ENCODE data around the gene CLASP1. TPM values are rescaled to one million over a fixed set of nuclear protein-coding genes. Genes with fewer than 3 reads are reported as not detected.
A peak's percentile ranks its signal among the peaks of the same experiment; 100 is the strongest.
"Not testable (repeated sequence)": the region's sequence is repeated elsewhere in the genome, so short reads cannot be mapped to it uniquely, and the experiment has no call there.

Gene CLASP1
- total RNA-seq, 1 experiment from 2014 or later, result 36.6 TPM

DNA sequence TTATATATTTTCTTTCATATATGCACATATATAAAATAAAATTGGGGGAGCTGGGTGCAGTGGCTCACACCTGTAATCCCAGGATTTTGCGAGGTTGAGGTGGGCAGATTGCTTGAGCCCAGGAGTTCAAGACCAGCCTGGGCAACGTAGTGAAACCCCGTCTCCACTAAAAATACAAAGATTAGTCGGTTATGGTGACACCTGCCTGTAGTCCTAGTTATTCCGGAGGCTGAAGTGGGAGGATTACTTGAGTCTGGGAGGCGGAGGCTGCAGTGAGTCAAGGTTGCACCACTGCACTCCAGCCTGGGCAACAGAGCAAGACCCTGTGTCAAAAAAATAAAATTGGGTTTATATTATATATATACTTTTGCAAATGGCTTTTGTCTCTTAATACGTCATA is 324.7 kb downstream of the CLASP1 start:
- no peak for DNase-seq (ENCODE audit: low spot score)

GRCh38 chr2:121321476-121321875 is 327.8 kb downstream of the CLASP1 start:
- DNase-seq (ENCODE audit: low spot score), result no peak

GRCh38 chr2:121319941-121320340 is 329.3 kb downstream of the CLASP1 start:
- no peak for DNase-seq (ENCODE audit: low spot score)

DNA sequence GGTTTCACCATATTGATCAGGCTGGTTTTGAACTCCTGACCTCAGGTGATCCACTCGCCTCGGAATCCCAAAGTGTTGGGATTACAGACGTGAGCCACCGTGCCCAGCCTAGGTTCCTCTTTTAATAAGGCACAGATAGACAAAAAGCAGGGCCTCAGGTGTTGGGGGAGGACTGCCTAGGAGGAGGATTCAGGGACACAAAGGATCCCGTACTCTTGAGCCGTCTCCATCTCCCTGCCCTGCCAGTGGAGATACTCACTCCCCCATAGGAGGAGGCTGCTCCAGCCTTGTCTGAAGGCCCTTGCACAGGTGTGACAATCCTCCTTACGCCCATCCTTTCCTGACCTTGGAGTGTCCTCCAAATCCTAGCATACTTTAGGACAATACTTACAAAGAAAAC is 332.3 kb downstream of the CLASP1 start:
- DNase-seq (ENCODE audit: low spot score), result no peak

DNA sequence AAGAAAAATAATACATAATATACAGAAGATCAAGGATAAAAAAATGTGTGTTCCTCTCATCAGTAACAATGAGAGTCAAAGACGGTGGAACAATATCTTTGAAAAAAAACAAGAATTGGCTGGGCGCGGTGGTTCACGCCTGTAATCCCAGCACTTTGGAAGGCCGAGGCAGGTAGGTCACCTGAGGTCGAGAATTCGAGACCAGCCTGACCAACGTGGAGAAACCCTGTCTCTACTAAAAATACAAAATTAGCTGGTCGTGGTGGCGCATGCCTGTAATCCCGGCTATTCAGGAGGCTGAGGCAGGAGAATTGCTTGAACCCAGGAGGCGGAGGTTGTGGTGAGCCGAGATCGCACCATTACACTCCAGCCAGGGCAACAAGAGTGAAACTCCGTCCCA is 335.6 kb downstream of the CLASP1 start:
- DNase-seq (ENCODE audit: low spot score), result not testable (repeated sequence)

GRCh38 chr2:121309801-121310200 is 339.5 kb downstream of the CLASP1 start:
- no peak for DNase-seq (ENCODE audit: low spot score)

DNA sequence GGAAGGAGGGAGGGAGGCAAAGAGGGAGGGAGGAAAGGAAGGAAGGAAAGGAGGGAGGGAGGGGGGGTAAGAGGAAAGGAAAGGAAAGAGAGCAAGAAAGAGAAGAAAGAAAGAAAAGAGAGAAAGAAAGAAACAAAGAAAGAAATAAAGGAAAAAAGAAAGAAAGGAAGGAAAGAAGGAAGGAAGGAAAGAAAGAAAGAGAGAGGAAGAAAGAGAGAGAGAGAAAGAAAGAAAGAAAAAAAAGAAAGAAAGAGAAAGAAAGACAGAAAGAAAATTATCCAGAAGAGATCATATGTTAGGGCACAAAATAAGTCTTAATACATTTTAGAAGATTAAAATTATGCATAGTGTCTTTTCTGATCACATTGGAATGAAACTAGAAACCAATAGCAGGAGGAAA is 339.9 kb downstream of the CLASP1 start:
- DNase-seq (ENCODE audit: low spot score), result no peak

- DNase-seq (ENCODE audit: low spot score), result no peak
These were observed 342.2 kb downstream of the CLASP1 start for GRCh38 chr2:121307048-121307447.

DNA sequence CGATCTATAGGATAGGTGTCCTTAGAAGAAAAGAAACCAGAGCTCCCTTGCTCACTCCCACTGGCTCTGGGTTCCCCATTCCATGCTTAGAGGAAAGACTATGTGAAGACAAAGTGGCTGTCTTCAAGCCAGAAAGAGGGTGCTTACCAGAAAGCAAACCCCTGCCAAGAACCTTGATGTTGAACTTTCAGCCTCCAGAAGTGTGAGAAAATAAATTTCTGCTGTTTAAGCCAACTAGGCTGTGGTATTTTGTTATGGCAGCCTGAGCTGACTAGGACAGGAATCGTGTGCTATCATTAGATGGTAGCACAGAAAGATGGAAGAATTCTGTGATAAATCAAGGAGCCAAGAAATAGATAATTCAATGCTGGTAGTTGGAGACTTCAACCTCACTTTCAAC is 344.3 kb downstream of the CLASP1 start:
- no peak for DNase-seq (ENCODE audit: low spot score)

DNA sequence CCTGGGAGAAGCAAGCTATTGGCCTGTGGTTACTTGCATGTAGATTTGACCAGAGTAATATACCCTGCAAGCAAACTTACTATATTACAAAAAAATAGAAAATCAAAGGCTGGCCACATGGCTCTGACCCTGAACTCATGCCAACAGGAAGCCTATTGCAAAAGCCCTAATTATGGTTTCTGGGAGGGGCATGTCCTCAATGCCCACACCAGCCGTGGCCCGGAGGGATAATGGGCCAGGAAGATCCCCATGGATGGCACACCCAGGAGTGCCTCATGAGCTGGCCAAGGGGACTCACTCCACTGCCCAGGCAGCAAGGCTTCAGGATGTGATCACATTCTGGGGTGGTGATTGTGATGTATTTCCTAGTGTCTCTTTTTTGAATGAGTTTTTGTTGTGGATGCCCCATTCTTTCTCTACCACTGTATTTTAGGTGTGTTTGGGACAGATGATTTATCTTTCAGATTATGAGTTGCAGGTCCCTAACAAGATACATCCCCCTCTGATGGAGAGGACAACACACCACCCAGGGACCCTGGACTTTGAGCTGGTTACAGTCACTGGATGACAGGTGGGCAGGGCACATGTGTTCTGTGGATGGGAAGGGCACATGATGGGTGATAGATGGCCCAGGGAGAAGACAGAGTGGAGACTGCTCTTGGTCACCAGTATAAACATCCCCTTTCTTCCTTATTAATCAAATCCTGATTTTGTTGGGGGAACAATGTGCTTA is 345.6 kb downstream of the CLASP1 start:
- DNase-seq (ENCODE audit: low spot score), result no peak

DNA sequence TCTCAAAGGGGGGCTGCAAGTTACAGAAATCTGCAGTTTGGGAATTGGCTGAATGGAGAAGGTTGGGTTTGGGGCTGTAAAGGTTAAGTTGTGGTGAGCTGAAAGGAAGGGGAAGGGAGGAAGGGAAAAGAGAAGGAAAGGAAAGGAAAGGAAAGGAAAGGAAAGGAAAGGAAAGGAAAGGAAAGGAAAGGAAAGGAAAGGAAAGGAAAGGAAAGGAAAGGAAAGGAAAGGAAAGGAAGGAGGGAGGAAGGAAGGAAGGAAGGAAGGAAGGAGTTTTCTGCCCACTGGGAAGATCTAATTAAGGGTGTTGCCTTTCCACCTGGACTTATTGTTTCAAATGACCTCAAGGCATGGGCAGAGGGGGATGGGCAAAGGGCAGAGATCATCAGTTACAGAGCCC is 348.1 kb downstream of the CLASP1 start:
- not testable (repeated sequence) for DNase-seq (ENCODE audit: low spot score)

DNA sequence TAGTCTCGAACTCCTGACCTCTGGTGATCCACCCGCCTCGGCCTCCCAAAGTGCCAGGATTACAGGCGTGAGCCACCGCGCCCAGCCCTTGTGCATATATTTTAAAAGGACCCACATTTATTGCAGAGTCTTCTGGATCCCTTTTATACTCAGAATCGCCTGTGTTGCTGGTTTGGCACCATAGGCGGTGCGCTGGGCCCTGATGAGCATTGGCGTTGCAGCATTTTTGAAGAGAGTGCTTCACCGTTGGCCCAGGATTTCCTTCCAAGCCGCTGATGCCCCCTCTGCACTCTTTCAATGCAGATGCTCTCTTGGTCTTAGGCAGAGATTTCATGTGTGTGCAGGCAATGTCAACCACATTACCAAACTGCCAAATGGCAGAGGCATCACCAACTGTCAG is 350.8 kb downstream of the CLASP1 start:
- no peak for DNase-seq (ENCODE audit: low spot score)

DNA sequence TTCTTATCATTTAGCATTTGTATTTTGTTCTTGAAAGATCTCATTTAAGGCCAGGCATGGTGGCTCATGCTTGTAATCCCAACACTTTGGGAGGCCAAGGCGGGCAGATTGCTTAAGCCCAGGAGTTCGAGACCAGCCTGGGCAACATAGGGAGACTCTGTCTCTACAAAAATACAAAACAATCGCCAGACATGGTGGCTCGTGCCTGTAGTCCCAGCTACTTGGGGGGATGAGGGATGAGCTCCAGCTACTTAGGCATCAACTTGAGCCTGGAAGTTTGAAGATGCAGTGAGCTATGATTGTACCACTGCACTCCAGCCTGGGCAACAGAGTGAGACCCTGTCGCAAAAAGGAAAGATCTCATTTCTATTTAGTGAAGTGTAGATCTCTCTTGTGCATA is 351.4 kb downstream of the CLASP1 start:
- not testable (repeated sequence) for DNase-seq (ENCODE audit: low spot score)

DNA sequence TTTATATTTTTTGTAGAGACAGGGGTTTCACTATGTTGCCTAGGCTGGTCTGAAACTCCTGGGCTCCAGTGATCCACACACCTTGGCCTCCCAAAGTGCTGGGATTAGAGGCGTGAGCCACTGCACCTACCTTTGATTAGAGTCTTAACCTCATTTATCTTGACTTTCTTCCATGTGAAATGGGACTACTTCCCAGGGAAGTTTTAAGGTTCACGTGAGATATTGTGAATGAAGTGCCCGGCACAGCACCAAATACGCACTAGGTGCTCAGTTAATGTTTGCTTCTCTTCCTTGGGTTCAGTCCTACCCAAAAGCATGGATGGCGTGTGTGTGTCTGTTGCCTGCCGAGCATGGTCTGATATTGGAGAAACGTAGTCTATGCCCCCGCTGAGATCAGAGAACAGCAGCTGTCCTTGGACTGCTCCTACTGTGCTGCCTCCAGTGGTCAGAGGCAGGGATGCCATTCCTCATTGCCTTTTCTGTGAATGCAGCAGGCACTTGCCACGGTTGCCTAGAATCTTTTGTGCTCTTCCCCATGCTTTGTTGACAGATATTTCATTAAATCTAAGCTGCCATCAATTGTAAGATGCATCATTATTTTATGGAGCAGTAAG is 351.9 kb downstream of the CLASP1 start:
- peak; percentile 31 for DNase-seq (ENCODE audit: low spot score)

DNA sequence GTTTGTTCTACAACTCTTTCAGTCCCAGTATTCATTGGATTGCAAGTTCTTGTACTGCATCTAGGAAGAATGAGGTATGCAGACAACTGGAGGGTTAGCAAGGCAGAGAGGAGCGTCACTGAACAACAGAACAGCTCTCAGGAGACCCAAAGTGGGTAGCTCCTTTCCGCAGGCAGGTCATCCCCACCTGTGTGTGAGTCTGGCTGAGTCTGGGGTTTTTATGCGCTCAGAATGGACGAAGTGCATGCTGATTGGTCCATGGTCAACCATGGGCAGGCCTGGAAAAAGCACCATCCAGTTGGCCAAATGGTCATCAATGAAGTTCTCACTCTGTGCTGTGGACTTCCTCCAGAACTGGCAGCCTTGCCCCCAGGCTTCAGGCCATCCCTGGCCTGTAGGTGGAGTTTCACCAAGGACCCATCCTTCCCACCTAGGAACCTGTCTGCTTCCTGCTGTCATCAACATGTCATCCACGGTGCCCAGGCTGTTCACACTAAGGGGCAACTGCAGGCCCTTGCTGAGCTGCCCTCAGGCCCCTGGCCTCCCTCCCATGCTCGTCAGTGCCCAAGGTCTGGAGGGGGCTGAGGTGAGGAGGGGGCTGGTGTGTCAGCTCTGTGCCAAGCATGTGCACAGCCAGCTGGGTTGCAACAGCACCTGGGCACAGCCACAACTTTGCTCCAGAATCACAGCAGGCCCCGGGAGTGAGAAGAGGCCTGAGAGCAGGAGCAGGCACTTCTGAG is 353.2 kb downstream of the CLASP1 start:
- no peak for DNase-seq (ENCODE audit: low spot score)

- DNase-seq (ENCODE audit: low spot score), result no peak
These were observed 354.1 kb downstream of the CLASP1 start for GRCh38 chr2:121294881-121295840.

GRCh38 chr2:121293450-121294325 is 355.6 kb downstream of the CLASP1 start:
- no peak for DNase-seq (ENCODE audit: low spot score)

- DNase-seq (ENCODE audit: low spot score), result no peak
These were observed 358.0 kb downstream of the CLASP1 start for GRCh38 chr2:121291251-121291580.

DNA sequence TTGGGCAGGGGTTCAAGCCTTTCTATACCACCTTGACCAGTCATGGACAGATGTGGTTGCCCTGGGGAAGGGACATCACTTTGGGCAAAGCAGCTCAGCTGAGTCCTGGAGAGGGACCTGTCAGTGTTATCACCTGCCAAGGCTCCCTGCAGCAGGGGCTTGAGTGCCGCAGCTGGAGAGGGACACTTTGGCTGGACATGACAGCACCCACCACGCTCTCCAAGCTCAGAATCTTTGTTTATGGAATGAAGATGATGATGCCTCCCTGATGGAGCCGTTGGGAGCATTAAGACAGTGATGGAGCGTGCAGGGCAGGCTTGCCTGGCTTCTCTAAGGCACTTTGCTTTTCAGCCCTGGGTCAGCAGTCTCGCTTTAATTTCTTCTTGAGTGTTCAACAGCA is 360.0 kb downstream of the CLASP1 start:
- DNase-seq (ENCODE audit: low spot score), result no peak

GRCh38 chr2:121288454-121289231 is 360.6 kb downstream of the CLASP1 start:
- no peak for DNase-seq (ENCODE audit: low spot score)

Measured in A172 (cell line).